Stimulated activated CD4-positive, alpha-beta T cell treated with anti-CD3 and anti-CD28 coated beads, TNF-alpha, amount 100 ng/mL, for 4 hours (primary cell): ENCODE data around the gene NR1D1.
A peak's percentile ranks its signal among the peaks of the same experiment; 100 is the strongest.

Experiments
- DNase-seq, 3 experiments: peaks; one replicate each; pipeline ENCODE4 v3.0.0-alpha.2; 2020; ENCODE audit warnings: low read depth in 3 of 3

Gene NR1D1

GRCh38 chr17:40062329-40063186 is 37.8 kb downstream of the NR1D1 start, which contains the start of gene THRA:
Gene THRA, plus strand, starts transcription at chr17:40062965. Its CDS starts 11,524 bp downstream, at chr17:40074489.
- DNase-seq: peak; percentile 47 to 55 (median 51)

DNA sequence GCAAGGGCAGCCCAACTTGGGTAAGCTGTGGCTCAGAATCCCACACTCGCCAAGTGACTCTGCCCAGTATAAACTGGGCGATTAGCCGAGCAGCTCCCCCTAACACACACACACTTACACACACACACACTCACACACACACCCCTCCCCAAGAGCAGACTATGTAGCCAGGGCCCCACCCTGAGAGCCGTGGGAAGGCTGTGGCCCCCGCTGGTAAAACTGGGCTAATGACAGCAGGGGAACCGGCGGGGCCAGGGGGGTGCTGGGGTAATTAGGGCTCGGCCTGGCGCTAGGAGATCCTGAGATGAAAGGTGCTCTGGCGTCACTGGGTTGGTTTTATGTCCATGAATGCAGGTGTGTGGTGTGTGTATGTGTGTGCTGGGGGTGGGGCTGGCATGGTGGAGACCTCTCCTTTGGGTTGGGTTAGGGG is 38.8 kb downstream of the NR1D1 start:
- DNase-seq: no peak

- DNase-seq: no peak
Observed at GRCh38 chr17:40060887-40061608, 39.3 kb downstream of the NR1D1 start.

DNA sequence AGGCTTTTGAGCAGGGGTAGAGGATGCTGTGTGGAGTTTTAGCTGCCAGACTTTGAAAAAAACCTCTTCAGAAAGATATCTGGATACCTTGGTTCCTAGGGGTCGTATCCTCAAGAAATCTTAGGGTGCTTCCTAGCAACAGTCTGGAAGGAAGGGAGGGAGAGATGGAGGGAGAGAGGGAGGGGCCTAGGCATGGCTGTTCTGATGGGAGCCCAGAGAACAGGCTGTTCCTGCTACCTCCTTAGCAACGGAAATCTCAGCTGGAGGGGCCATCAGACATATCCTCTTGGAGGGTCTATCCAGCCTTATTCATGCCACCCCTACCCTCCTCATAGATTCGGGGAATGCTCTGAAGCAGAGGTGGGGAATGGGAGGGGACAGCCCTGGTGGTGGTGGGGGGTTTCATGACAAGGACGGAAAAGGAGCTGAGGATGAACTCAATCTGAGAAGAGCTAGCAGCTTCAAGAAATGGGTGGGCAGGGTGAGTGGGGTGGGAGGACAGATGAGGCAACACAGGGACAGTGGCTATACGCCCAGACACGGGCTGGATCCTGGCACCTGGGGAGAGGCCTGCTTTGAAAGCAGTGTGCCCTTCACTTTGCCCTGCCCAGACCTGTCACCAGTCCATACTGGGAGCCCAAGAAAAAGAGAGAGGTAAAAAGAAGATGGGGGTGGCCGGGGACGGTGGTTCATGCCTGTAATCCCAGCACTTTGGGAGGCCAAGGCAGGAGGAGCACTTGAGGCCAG is 40.5 kb downstream of the NR1D1 start:
- no peak for DNase-seq

- DNase-seq: no peak
Observed at GRCh38 chr17:40058865-40059264, 41.5 kb downstream of the NR1D1 start.

- no peak for DNase-seq
Observed at GRCh38 chr17:40058186-40058784, 42.1 kb downstream of the NR1D1 start.

DNA sequence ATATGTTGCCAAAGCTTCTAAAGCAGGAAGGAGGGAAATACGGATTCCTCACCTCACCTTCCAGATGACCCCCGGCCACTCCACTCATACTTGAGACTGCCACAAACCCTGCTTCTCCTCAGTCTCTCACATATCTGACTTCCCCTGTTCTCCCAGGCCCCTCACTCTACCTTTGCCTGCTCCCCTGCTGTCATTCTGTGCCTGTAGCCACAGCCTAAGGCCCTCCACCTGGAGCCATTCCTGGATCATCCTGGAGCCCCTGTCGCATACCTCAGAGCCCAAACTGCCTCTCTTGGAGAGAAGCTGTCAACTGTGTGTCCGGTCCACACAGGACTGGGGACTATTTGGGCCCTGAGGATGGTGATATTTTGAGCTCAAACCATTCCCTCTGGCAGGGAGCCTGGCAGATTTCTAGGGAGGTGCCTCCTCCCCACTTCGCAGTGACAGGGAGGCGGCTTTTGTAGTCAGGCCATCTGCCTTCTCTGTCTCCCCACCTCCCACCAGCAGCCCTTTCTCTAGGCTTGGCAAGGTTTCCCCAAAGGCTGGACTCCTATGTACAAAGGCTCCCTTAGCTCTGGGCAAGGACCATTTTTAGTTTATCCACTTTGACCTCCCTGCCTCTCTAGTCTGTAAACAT is 43.9 kb downstream of the NR1D1 start:
- DNase-seq: no peak
